ENCODE measurements around the gene FCHSD2.

Gene FCHSD2

DNA sequence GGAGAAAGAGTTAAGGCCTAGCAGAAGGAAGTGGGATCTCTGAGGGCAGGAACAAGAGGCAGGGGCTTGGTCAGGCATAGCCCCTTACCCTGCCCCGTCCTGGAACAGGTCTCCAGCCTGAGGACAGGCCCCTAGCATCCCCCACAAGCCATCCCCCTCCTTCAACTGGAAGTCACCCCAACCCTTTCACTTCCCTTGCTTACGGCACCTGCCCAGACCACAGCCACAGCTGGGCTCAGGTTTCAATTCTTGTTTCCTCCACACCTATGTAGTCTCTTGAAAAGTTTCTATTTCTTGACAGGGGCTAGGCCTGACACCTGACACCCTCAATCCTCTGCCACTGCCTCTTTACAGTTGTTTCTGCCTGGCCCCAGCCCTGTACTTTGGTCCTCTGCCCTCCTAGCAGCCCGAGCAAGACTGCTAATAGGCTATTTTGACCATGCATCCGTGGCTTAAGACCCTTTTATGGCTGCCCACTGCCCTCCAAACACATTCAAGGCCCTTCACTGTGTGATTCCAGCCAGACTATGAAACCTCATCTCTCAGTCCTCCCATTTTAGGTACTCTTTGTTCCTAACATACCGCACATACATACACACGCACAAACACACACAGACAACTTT lies 10.9 kb upstream of the FCHSD2 start:
- Histone ChIP-seq H3K4me3 (ENCODE audit: low read depth, low read length) (no peak overlapping the region), H3K4me1 (ENCODE audit: control insufficient read depth, insufficient read depth, low read length) (no peaks in the 10 kb centered on the region)
- POLR2A ChIA-PET: no interaction called here

DNA sequence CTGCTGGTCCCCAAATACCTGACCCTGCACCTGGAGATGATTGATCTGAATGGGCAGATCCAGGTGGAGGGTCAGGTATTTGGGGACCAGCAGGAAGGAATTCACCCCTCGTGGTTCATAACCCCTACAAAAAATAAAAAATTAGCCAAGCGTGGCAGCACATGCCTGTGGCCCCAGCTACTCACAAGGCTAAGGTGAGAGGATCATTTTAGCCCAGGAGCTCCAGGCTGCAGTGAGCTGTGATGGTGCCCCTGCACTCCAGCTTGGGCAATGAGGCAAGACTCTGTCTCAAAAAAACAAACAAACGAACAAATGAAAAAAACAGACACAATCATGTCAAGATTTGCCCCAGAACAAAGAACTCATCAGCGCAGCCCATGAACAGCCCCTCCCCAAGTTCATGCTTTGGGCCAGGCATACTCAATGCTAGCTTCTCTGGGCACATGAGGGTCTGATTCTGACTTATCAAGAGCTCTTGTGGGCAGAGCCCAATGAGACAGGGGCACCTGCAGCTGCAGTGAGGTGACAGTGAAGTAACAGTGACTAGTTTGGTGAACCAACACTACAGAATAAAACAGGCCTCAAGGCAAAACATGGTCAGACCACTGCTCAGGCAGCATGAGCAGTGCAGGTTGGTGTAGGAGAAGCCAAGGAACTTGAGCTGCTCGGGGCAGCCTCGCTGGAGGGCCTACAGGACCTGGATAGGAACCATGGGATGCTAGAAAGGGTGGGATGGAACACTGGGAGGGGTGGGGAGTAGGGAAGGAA lies 10.2 kb upstream of the FCHSD2 start:
- Histone ChIP-seq H3K9me3 (ENCODE audit: control insufficient read depth, insufficient read depth, low read depth, low read length) (no peaks in the 10 kb centered on the region), H3K27ac (ENCODE audit: extremely low read depth, low read depth, low read length) (no peak overlapping the region), H3K4me3 (ENCODE audit: low read depth, low read length) (no peak overlapping the region), H3K36me3 (ENCODE audit: control insufficient read depth in 2 of 2, insufficient read depth in 1 of 2, low read length in 2 of 2) (no peaks in the 10 kb centered on the region), H3K4me1 (ENCODE audit: control insufficient read depth, insufficient read depth, low read length) (no peaks in the 10 kb centered on the region)
- TF ChIP-seq ZNF133 (tag by site-specific recombination; IDR thresholded peaks at IDR 0.05): no peak
- no peak for TF ChIP-seq BCL6B (tag by site-specific recombination; IDR thresholded peaks at IDR 0.05)
- TF ChIP-seq ZFP3 (tag by site-specific recombination; IDR thresholded peaks at IDR 0.05; ENCODE audit: low read depth): no peak
- no peak for TF ChIP-seq ZNF350 (tag by site-specific recombination; IDR thresholded peaks at IDR 0.05)
- no peak for TF ChIP-seq YY1 (tag by site-specific recombination; IDR thresholded peaks at IDR 0.05)
- TF ChIP-seq ZBTB11 (tag by site-specific recombination; conservative IDR thresholded peaks at IDR 0.05; ENCODE audit: low read depth): no peak
- no peak for TF ChIP-seq ZNF280D (tag by site-specific recombination; IDR thresholded peaks at IDR 0.05)
- TF ChIP-seq ZXDB (tag by site-specific recombination; IDR thresholded peaks at IDR 0.05): no peak
- TF ChIP-seq ZNF473 (tag by site-specific recombination; IDR thresholded peaks at IDR 0.05): no peak
- TF ChIP-seq ZNF580 (tag by site-specific recombination; IDR thresholded peaks at IDR 0.05): no peak
- TF ChIP-seq ZNF366 (tag by site-specific recombination; conservative IDR thresholded peaks at IDR 0.05): no peak
- no peak for TF ChIP-seq WT1 (tag by site-specific recombination; IDR thresholded peaks at IDR 0.05)
- CTCF ChIA-PET: interaction anchor here (1.2 kb wide), 1 partner anchor 85 kb away, joined by 4 read pairs; no protein-coding TSS in a partner anchor
- POLR2A ChIA-PET: no interaction called here

More for the DNA sequence above, 10.9 kb upstream of the FCHSD2 start:
- Histone ChIP-seq H3K36me3 (ENCODE audit: control insufficient read depth in 2 of 2, insufficient read depth in 1 of 2, low read length in 2 of 2) (no peaks in the 10 kb centered on the region), H3K9me3 (ENCODE audit: control insufficient read depth, insufficient read depth, low read depth, low read length) (no peaks in the 10 kb centered on the region), H3K27ac (ENCODE audit: extremely low read depth, low read depth, low read length) (no peak overlapping the region)
- no peak for TF ChIP-seq SALL2 (tag by site-specific recombination; IDR thresholded peaks at IDR 0.05; ENCODE audit: borderline replicate concordance)
- TF ChIP-seq ZNF660 (tag by site-specific recombination; IDR thresholded peaks at IDR 0.05): no peak
- no peak for TF ChIP-seq GLI2 (tag by site-specific recombination; IDR thresholded peaks at IDR 0.05; ENCODE audit: borderline replicate concordance, low read depth)
- CTCF ChIA-PET: no interaction called here

All from HEK293 (cell line).